ENCODE data around the gene FARS2. TPM values are rescaled to one million over a fixed set of nuclear protein-coding genes. Genes with fewer than 3 reads are reported as not detected.

FARS2 gene
- total RNA-seq, 4 donors from 2014 or later = 2.6 to 21.9 (median 15.0) TPM

GRCh38 chr6:5250911-5251310, 10.4 kb upstream of the FARS2 start:
- in situ Hi-C loops (cut with MboI; ENCODE audit: low pct_ligation_motif_present in 1 of 4, low pct_unique_long_range_greater_than_20kb in 1 of 4, low sequenced_read_pairs in 3 of 4) = no loop called here

DNA sequence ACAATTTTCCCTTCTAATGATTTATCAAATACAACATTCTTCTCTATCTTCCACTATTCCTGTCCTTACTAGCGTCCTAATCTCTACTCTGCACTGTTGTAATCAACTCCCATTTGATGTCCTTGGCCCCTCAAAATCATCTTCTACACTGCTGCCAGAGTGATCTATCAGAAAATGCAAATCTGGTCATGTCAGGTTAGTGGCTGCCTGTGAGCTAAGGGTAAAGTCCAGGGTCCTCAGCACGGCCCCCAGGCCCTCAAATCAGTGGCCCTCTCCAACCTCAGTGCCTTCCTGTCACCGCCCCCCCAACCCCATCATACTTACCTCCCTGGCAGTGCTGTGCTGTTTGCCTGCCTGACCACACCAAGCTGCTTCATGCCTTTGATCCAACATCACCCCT, 4.4 kb upstream of the FARS2 start:
- H3K9me3 ChIP-seq = no peaks in the 10 kb centered on the region
- no peak overlapping the region for H3K4me3 ChIP-seq
- DNase-seq = no peak
- H3K36me3 ChIP-seq = no peaks in the 10 kb centered on the region
- TF ChIP-seq EP300 (IDR thresholded peaks at IDR 0.05; ENCODE audit: low read depth) = no peak
- TF ChIP-seq, protein P1, sequence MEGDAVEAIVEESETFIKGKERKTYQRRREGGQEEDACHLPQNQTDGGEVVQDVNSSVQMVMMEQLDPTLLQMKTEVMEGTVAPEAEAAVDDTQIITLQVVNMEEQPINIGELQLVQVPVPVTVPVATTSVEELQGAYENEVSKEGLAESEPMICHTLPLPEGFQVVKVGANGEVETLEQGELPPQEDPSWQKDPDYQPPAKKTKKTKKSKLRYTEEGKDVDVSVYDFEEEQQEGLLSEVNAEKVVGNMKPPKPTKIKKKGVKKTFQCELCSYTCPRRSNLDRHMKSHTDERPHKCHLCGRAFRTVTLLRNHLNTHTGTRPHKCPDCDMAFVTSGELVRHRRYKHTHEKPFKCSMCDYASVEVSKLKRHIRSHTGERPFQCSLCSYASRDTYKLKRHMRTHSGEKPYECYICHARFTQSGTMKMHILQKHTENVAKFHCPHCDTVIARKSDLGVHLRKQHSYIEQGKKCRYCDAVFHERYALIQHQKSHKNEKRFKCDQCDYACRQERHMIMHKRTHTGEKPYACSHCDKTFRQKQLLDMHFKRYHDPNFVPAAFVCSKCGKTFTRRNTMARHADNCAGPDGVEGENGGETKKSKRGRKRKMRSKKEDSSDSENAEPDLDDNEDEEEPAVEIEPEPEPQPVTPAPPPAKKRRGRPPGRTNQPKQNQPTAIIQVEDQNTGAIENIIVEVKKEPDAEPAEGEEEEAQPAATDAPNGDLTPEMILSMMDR (IDR thresholded peaks at IDR 0.05) = no peak
- TF ChIP-seq POLR2A (IDR thresholded peaks at IDR 0.05) = no peak
- no peak for TF ChIP-seq POLR2AphosphoS5 (IDR thresholded peaks at IDR 0.05)
- in situ Hi-C loops (cut with MboI; ENCODE audit: low pct_ligation_motif_present in 1 of 4, low pct_unique_long_range_greater_than_20kb in 1 of 4, low sequenced_read_pairs in 3 of 4) (no loop called here), intact Hi-C loops (cut with DNase I; ENCODE audit: low total_unique reads) (no loop called here)
- WGBS, 2 donors (ENCODE audit: low coverage in 1 of 2) = 98% methylated on average over 3 of the region's 3 CpGs; no CpG with 5 or more reads in 1 of the 2 donors
- no peak overlapping the region for H3K27ac ChIP-seq
- no peaks in the 10 kb centered on the region for H3K27me3 ChIP-seq
- H3K4me1 ChIP-seq = peaks cover 0 to 11% (median 6%) of the 10 kb centered on the region in 4 donors

More at GRCh38 chr6:5250911-5251310, 10.4 kb upstream of the FARS2 start:
- DNase-seq = no peak
- H3K4me3 ChIP-seq = no peak overlapping the region
- H3K36me3 ChIP-seq = no peaks in the 10 kb centered on the region
- WGBS, 2 donors (ENCODE audit: low coverage in 1 of 2) = 91 to 95% methylated on average over 4 of the region's 4 CpGs
- H3K9me3 ChIP-seq = no peaks in the 10 kb centered on the region
- TF ChIP-seq POLR2AphosphoS5 (IDR thresholded peaks at IDR 0.05) = no peak
- no peak for TF ChIP-seq POLR2A (IDR thresholded peaks at IDR 0.05)
- no peak for TF ChIP-seq EP300 (IDR thresholded peaks at IDR 0.05; ENCODE audit: low read depth)
- TF ChIP-seq, protein P1 (IDR thresholded peaks at IDR 0.05) = no peak
- intact Hi-C loops (cut with DNase I; ENCODE audit: low total_unique reads) = no loop called here
- no peaks in the 10 kb centered on the region for H3K4me1 ChIP-seq
- H3K27ac ChIP-seq = no peak overlapping the region
- no peaks in the 10 kb centered on the region for H3K27me3 ChIP-seq

DNA sequence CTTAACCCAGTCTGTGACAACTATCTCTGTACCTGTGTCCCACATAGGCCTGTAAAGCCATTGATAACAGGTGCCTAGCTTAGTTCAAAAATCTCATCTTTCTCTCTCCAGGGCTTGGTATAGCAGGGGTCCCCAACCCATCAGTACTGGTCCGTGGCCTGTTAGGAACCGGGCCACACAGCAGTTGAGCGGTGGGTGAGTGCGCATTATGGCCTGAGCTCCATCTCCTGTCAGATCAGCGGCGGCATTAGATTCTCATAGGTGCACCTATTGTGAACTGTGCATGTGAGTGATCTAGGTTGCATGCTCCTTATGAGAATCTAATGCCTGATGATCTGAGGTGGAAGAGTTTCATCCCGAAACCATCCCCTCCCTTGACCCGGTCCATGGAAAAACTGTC, 3.9 kb upstream of the FARS2 start:
- intact Hi-C loops (cut with DNase I; ENCODE audit: low total_unique reads) (no loop called here), in situ Hi-C loops (cut with MboI; ENCODE audit: low pct_ligation_motif_present in 1 of 4, low pct_unique_long_range_greater_than_20kb in 1 of 4, low sequenced_read_pairs in 3 of 4) (no loop called here)
- Histone ChIP-seq H3K36me3 (no peaks in the 10 kb centered on the region), H3K4me3 (no peak overlapping the region), H3K9me3 (no peaks in the 10 kb centered on the region), H3K4me1 (peaks cover 0 to 15% (median 10%) of the 10 kb centered on the region in 4 donors), H3K27me3 (no peaks in the 10 kb centered on the region), H3K27ac (no peak overlapping the region)
- TF ChIP-seq, protein P1 (IDR thresholded peaks at IDR 0.05) = no peak
- no peak for TF ChIP-seq POLR2AphosphoS5 (IDR thresholded peaks at IDR 0.05)
- no peak for TF ChIP-seq EP300 (IDR thresholded peaks at IDR 0.05; ENCODE audit: low read depth)
- no peak for TF ChIP-seq POLR2A (IDR thresholded peaks at IDR 0.05)
- DNase-seq = no peak
- 98% methylated on average over 8 of the region's 8 CpGs; no CpG with 5 or more reads in 1 of the 2 donors for whole genome bisulfite sequencing, 2 donors (ENCODE audit: low coverage in 1 of 2)

GRCh38 chr6:5259428-5259827, 1.9 kb upstream of the FARS2 start:
- peaks cover 0 to 24% (median 14%) of the 10 kb centered on the region in 4 donors for H3K4me1 ChIP-seq
- in situ Hi-C loops (cut with MboI; ENCODE audit: low pct_ligation_motif_present in 1 of 4, low pct_unique_long_range_greater_than_20kb in 1 of 4, low sequenced_read_pairs in 3 of 4) (no loop called here), intact Hi-C loops (cut with DNase I; ENCODE audit: low total_unique reads) (no loop called here)
- H3K27ac ChIP-seq = no peak overlapping the region
- H3K9me3 ChIP-seq = no peaks in the 10 kb centered on the region
- H3K4me3 ChIP-seq = no peak overlapping the region
- no peaks in the 10 kb centered on the region for H3K36me3 ChIP-seq
- H3K27me3 ChIP-seq = no peaks in the 10 kb centered on the region
- TF ChIP-seq POLR2A (IDR thresholded peaks at IDR 0.05) (no peak), POLR2AphosphoS5 (IDR thresholded peaks at IDR 0.05) (no peak), EP300 (IDR thresholded peaks at IDR 0.05; ENCODE audit: low read depth) (no peak)
- TF ChIP-seq, protein P1 (IDR thresholded peaks at IDR 0.05) = no peak
- 81% methylated on average over 3 of the region's 3 CpGs; no CpG with 5 or more reads in 1 of the 2 donors for WGBS, 2 donors (ENCODE audit: low coverage in 1 of 2)
- no peak for DNase-seq

All from transverse colon (tissue), 4 donors.